Activated naive CD8-positive, alpha-beta T cell treated with anti-CD3 and anti-CD28 coated beads, Interleukin-2, amount 50 U/mL, for 24 hours (primary cell): ENCODE results near the gene CCDC192.

ENCODE experiments used
- ATAC-seq: fragments of 150-1000 bp; cut with Tn5 transposase; one replicate; pipeline ENCODE4 v1.10.0; 2021
- DNase-seq: peaks from one replicate; pipeline ENCODE4 v3.0.0; 2021
- H3K27ac Mint-ChIP-seq: one replicate; pipeline ENCODE4 v1.8.0; 2021; ENCODE audit warnings: mild to moderate bottlenecking, mixed read lengths
- H3K27me3 Mint-ChIP-seq: one replicate; pipeline ENCODE4 v1.8.0; 2021; ENCODE audit warnings: mixed read lengths
- H3K36me3 Mint-ChIP-seq: one replicate; pipeline ENCODE4 v1.8.0; 2021; ENCODE audit warnings: low read depth, mixed read lengths
- H3K4me1 Mint-ChIP-seq: one replicate; pipeline ENCODE4 v1.8.0; 2021; ENCODE audit warnings: mixed read lengths
- H3K4me3 Mint-ChIP-seq: one replicate; pipeline ENCODE4 v1.8.0; 2021; ENCODE audit warnings: mild to moderate bottlenecking, moderate library complexity, mixed read lengths
- H3K9me3 Mint-ChIP-seq: one replicate; pipeline ENCODE4 v1.8.0; 2021; ENCODE audit warnings: mixed read lengths

CCDC192 gene

DNA sequence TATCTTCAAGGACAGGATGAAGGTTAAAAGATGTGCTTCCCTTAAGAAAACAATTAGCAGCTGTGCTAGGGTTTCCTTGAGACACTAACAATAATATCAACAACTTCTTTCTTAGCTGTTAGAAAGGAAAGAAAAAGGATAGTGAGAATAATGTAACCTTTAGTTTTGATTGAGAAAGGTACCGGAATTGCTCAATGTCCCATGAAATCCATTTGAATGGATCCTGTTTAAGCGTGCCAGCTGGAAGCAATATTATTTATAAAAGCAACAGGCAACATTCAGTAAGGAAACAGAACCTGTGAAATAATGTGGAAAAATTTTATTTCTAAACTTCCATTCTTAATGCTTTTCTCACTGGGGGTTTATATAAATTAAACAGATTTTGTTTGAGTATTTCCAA, 120.9 kb downstream of the CCDC192 start:
- ATAC-seq: no peak
- no peak overlapping the region for H3K4me3 Mint-ChIP-seq
- H3K9me3 Mint-ChIP-seq: no peaks in the 10 kb centered on the region
- no peak overlapping the region for H3K27ac Mint-ChIP-seq
- H3K27me3 Mint-ChIP-seq: peaks cover 7% of the 10 kb centered on the region
- H3K4me1 Mint-ChIP-seq: no peaks in the 10 kb centered on the region
- no peaks in the 10 kb centered on the region for H3K36me3 Mint-ChIP-seq
- no peak for DNase-seq

- H3K4me3 Mint-ChIP-seq: no peak overlapping the region
- no peaks in the 10 kb centered on the region for H3K4me1 Mint-ChIP-seq
- H3K27ac Mint-ChIP-seq: no peak overlapping the region
- ATAC-seq: no peak
- DNase-seq: no peak
- H3K27me3 Mint-ChIP-seq: peaks cover 8% of the 10 kb centered on the region
- no peaks in the 10 kb centered on the region for H3K36me3 Mint-ChIP-seq
- H3K9me3 Mint-ChIP-seq: no peaks in the 10 kb centered on the region
These were observed 122.8 kb downstream of the CCDC192 start for GRCh38 chr5:127826011-127826410.

DNA sequence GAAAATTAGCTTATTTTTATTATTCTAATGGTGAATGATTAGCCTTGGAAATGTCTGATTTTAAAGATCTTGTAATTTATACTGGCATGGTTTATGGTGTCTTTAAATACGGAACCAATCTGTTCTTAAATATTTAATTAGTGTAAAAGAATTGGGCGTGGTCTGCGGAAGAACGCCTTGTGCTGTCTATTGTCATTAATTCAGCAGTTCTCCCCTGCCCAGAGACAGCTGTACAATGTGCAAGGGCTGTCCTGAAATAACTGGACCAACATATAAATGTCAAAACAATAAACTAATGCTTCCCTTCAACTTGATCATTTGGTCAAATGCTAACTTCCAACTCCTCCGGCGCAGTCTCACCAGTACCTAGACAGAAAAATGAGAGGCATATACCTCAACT, 124.3 kb downstream of the CCDC192 start:
- H3K27me3 Mint-ChIP-seq: peaks cover 12% of the 10 kb centered on the region
- no peaks in the 10 kb centered on the region for H3K36me3 Mint-ChIP-seq
- no peak overlapping the region for H3K4me3 Mint-ChIP-seq
- no peak for DNase-seq
- no peak for ATAC-seq
- no peak overlapping the region for H3K27ac Mint-ChIP-seq
- no peaks in the 10 kb centered on the region for H3K4me1 Mint-ChIP-seq
- H3K9me3 Mint-ChIP-seq: no peaks in the 10 kb centered on the region

GRCh38 chr5:127830157-127830556, 127.0 kb downstream of the CCDC192 start:
- DNase-seq (no peak), ATAC-seq (no peak)
- Mint-ChIP-seq H3K36me3 (no peaks in the 10 kb centered on the region), H3K27ac (no peak overlapping the region), H3K4me1 (no peaks in the 10 kb centered on the region), H3K4me3 (no peak overlapping the region), H3K9me3 (no peaks in the 10 kb centered on the region), H3K27me3 (peaks cover 12% of the 10 kb centered on the region)

DNA sequence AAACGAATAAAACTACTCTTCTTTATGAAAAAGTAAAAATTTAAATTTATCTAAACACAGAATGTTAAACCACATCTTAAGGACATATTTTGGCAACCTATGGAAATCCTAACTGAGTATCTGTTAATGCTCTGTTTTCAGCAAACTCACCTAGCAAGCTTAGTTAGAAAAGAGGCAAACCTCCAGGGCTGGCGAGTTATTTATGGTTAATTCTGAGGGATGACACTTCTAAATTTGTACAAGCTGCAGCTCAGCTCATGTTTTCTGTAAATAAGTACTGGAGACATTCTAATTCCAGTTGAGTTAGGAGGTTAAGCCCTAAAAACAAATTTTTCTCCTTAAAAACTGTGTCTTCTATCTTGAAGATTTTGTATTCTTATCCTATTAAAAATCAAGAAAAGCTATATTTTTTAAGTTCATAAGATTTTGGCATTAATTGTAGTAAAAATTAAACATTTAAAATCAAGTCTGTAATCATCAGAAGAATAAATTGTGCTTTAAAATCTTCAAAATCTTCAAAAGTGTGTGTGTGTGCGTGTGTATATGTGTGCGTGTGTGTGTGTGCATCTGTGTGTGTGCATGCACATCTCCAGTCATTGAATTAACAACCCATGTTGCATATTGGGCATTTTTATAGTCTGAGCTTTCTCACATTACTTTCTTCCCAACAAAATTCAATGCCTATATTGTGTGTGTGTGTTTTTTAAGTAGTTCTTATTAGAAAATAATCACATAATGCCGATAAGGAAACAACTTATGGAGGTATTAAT, 127.8 kb downstream of the CCDC192 start:
- Mint-ChIP-seq H3K27me3 (peaks cover 12% of the 10 kb centered on the region), H3K27ac (no peak overlapping the region), H3K4me1 (no peaks in the 10 kb centered on the region), H3K4me3 (no peak overlapping the region), H3K36me3 (no peaks in the 10 kb centered on the region), H3K9me3 (no peaks in the 10 kb centered on the region)
- ATAC-seq (no peak), DNase-seq (no peak)

DNA sequence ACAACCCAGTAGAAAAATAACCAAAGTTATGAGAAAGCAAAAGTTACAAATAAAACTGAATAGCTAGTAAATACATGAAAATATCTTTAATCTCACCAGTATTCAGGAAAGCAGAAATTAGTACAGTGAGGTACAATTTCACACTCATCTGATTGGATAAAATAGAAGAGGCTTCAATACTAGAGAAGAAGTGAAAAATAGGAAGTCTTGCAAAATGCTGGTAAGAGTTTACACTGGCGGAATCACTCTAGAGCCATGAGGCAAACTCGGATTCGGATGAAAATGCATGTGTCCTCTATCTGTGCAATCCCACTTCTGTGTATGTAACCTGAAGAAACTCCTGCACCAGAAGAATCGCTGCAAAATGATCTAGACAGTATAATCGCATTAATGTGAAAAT, 128.9 kb downstream of the CCDC192 start:
- Mint-ChIP-seq H3K4me3 (no peak overlapping the region), H3K27ac (no peak overlapping the region), H3K36me3 (no peaks in the 10 kb centered on the region), H3K4me1 (no peaks in the 10 kb centered on the region), H3K9me3 (no peaks in the 10 kb centered on the region), H3K27me3 (peaks cover 12% of the 10 kb centered on the region)
- DNase-seq (no peak), ATAC-seq (no peak)

DNA sequence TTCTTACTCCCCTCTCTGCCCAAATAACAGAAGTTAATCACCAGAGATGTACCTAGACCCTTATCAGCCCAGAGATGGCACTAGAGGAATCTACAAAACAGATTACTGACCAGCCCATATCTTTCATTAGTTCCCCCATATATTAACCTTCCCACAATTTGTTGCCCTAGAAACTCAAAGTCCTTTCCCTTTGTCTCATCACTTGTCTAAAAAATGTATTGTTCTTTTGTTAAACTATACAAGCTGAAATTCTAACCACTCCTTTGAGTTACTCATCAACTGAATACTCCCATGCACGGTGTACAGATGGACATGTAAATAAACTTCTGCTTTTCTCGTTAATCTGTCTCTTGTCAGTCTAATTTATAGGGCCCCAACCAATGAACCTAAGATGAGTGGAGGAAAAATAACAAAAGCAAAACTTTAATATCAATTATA, 130.9 kb downstream of the CCDC192 start:
- peaks cover 5% of the 10 kb centered on the region for H3K27me3 Mint-ChIP-seq
- no peaks in the 10 kb centered on the region for H3K36me3 Mint-ChIP-seq
- H3K4me3 Mint-ChIP-seq: no peak overlapping the region
- no peak for DNase-seq
- H3K9me3 Mint-ChIP-seq: no peaks in the 10 kb centered on the region
- H3K4me1 Mint-ChIP-seq: no peaks in the 10 kb centered on the region
- no peak overlapping the region for H3K27ac Mint-ChIP-seq
- ATAC-seq: no peak

DNA sequence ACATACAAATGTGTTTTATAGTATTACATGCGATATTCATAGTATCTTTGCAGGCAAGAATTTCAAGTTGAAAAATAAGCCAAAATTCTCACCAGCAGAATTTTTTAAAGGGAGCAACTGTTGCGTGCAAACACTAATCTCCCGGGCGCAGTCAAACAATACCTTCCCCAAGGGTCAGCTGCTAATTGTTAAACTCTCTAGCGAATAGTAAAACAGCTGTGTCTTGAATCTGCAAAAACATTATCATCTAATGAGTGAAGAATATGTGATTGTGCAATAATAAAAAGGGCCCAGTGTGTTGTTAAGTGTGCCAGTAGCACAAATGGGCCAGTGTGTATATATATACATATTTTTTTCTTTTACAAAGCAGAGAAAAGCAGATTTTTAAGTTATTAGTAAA, 131.4 kb downstream of the CCDC192 start:
- peaks cover 3% of the 10 kb centered on the region for H3K27me3 Mint-ChIP-seq
- ATAC-seq: no peak
- no peak for DNase-seq
- H3K36me3 Mint-ChIP-seq: no peaks in the 10 kb centered on the region
- no peaks in the 10 kb centered on the region for H3K9me3 Mint-ChIP-seq
- no peak overlapping the region for H3K27ac Mint-ChIP-seq
- H3K4me1 Mint-ChIP-seq: no peaks in the 10 kb centered on the region
- H3K4me3 Mint-ChIP-seq: no peak overlapping the region

GRCh38 chr5:127838661-127839060, 135.5 kb downstream of the CCDC192 start:
- no peaks in the 10 kb centered on the region for H3K4me1 Mint-ChIP-seq
- H3K9me3 Mint-ChIP-seq: no peaks in the 10 kb centered on the region
- H3K27ac Mint-ChIP-seq: no peak overlapping the region
- DNase-seq: no peak
- no peak overlapping the region for H3K4me3 Mint-ChIP-seq
- no peaks in the 10 kb centered on the region for H3K27me3 Mint-ChIP-seq
- no peaks in the 10 kb centered on the region for H3K36me3 Mint-ChIP-seq
- ATAC-seq: no peak

DNA sequence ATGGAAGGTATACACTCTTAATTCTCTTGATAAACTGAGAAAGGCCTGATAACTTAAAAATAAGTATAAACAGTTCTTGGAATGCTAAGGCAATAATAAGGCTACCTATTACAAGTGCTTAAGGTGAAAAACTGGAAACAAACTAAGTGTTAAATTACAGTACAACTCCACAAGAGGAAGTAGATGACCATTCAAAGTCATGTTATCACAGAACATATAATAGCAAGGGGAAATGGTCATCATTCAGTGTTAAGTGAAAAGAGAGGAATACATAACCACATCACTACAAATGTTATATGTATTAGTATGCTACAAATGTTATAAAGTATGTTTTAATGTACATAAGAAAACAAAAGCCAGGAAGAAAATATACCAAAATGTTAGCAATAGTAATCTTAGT, 135.9 kb downstream of the CCDC192 start:
- Mint-ChIP-seq H3K4me3 (no peak overlapping the region), H3K4me1 (no peaks in the 10 kb centered on the region), H3K27me3 (no peaks in the 10 kb centered on the region), H3K36me3 (no peaks in the 10 kb centered on the region), H3K9me3 (no peaks in the 10 kb centered on the region), H3K27ac (no peak overlapping the region)
- ATAC-seq (no peak), DNase-seq (no peak)

- ATAC-seq (no peak), DNase-seq (no peak)
- no peaks in the 10 kb centered on the region for H3K4me1 Mint-ChIP-seq
- no peaks in the 10 kb centered on the region for H3K9me3 Mint-ChIP-seq
- no peak overlapping the region for H3K4me3 Mint-ChIP-seq
- H3K27me3 Mint-ChIP-seq: no peaks in the 10 kb centered on the region
- no peak overlapping the region for H3K27ac Mint-ChIP-seq
- H3K36me3 Mint-ChIP-seq: no peaks in the 10 kb centered on the region
These were observed 136.5 kb downstream of the CCDC192 start for GRCh38 chr5:127839496-127840197.

DNA sequence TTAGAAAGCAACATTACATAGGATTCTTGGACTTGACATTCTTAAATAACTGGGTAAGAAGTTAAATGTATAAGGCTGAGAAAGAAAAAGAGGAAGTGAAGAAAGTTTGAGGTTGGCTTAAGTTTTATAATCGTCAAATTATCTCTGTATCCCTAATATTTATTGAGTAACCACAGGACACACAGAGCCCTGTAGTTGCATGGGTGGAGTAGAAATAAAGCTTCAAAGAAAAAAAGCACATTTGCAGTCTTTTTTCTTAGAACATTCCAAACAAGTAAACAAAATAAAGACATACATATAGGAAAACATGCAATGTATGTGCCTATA, 137.0 kb downstream of the CCDC192 start:
- Mint-ChIP-seq H3K4me1 (no peaks in the 10 kb centered on the region), H3K4me3 (no peak overlapping the region), H3K9me3 (no peaks in the 10 kb centered on the region), H3K36me3 (no peaks in the 10 kb centered on the region), H3K27ac (no peak overlapping the region), H3K27me3 (no peaks in the 10 kb centered on the region)
- no peak for DNase-seq
- no peak for ATAC-seq

GRCh38 chr5:127840809-127841208, 137.6 kb downstream of the CCDC192 start:
- H3K4me3 Mint-ChIP-seq: no peak overlapping the region

GRCh38 chr5:127844581-127845021, 141.4 kb downstream of the CCDC192 start:
- no peak overlapping the region for H3K27ac Mint-ChIP-seq
- H3K4me1 Mint-ChIP-seq: no peaks in the 10 kb centered on the region
- ATAC-seq: no peak
- H3K9me3 Mint-ChIP-seq: no peaks in the 10 kb centered on the region
- H3K36me3 Mint-ChIP-seq: no peaks in the 10 kb centered on the region
- H3K27me3 Mint-ChIP-seq: no peaks in the 10 kb centered on the region
- DNase-seq: no peak
- no peak overlapping the region for H3K4me3 Mint-ChIP-seq

More at GRCh38 chr5:127840809-127841208, 137.6 kb downstream of the CCDC192 start:
- ATAC-seq (no peak), DNase-seq (no peak)
- Mint-ChIP-seq H3K27ac (no peak overlapping the region), H3K4me1 (no peaks in the 10 kb centered on the region), H3K36me3 (no peaks in the 10 kb centered on the region), H3K27me3 (no peaks in the 10 kb centered on the region), H3K9me3 (no peaks in the 10 kb centered on the region)

DNA sequence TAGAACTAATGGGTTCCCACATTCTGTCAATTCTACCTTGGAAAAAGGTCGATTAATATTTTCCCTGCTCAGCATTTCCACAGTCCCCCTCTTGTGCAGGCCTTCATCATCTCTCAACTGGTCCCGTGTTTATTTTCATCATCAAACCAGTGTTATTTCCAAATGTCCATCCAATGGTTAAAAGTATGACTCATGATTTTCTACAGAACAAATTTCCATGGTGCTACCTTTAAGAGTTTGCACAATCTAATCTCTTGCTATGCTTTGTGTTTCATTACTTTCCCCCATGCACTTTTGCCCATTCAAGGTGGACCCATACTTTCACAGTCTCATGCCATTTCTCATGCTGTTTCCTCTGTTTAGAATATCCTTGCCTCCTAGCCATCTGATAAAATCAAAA, 143.7 kb downstream of the CCDC192 start:
- Mint-ChIP-seq H3K36me3 (no peaks in the 10 kb centered on the region), H3K9me3 (no peaks in the 10 kb centered on the region), H3K27me3 (no peaks in the 10 kb centered on the region), H3K27ac (no peak overlapping the region), H3K4me3 (no peak overlapping the region), H3K4me1 (no peaks in the 10 kb centered on the region)
- no peak for DNase-seq
- no peak for ATAC-seq
